GM19452 (cell line): ENCODE data around the gene CNOT10.
A peak's percentile ranks its signal among the peaks of the same experiment; 100 is the strongest.
"Not testable (repeated sequence)": the region's sequence is repeated elsewhere in the genome, so short reads cannot be mapped to it uniquely, and the experiment has no call there.

ENCODE experiments used
- ATAC-seq: cut with Tn5 transposase; IDR thresholded peaks from one replicate; pipeline ENCODE4 v1.9.1; 2021; ENCODE audit not compliant: unreplicated experiment

Gene CNOT10

GRCh38 chr3:32757618-32758374, 72.8 kb downstream of the CNOT10 start:
- no peak for ATAC-seq

- no peak for ATAC-seq
These were observed 73.4 kb downstream of the CNOT10 start for GRCh38 chr3:32758375-32758753.

- no peak for ATAC-seq
These were observed 74.4 kb downstream of the CNOT10 start for GRCh38 chr3:32759342-32759741.

- no peak for ATAC-seq
These were observed 79.5 kb downstream of the CNOT10 start for GRCh38 chr3:32764481-32764880.

- no peak for ATAC-seq
These were observed 93.4 kb downstream of the CNOT10 start for GRCh38 chr3:32778389-32778788.

- ATAC-seq: no peak
These were observed 95.2 kb downstream of the CNOT10 start for GRCh38 chr3:32780071-32780734.

- peak; percentile 24 for ATAC-seq
These were observed 95.8 kb downstream of the CNOT10 start for GRCh38 chr3:32780735-32781210.

GRCh38 chr3:32781211-32781968, 96.4 kb downstream of the CNOT10 start:
- peak; percentile 98 for ATAC-seq

- ATAC-seq: not testable (repeated sequence)
These were observed 96.9 kb downstream of the CNOT10 start for GRCh38 chr3:32781969-32782270.

- ATAC-seq: no peak
These were observed 97.4 kb downstream of the CNOT10 start for GRCh38 chr3:32782407-32782806.

GRCh38 chr3:32791833-32792232, 106.8 kb downstream of the CNOT10 start:
- no peak for ATAC-seq

- no peak for ATAC-seq
These were observed 109.7 kb downstream of the CNOT10 start for GRCh38 chr3:32794487-32795308.

GRCh38 chr3:32796384-32796950, 111.5 kb downstream of the CNOT10 start:
- ATAC-seq: not testable (repeated sequence)

- ATAC-seq: no peak
These were observed 112.8 kb downstream of the CNOT10 start for GRCh38 chr3:32797776-32798175.

- ATAC-seq: not testable (repeated sequence)
These were observed 116.5 kb downstream of the CNOT10 start for GRCh38 chr3:32801440-32801839.

GRCh38 chr3:32813180-32813579, 128.2 kb downstream of the CNOT10 start:
- ATAC-seq: peak; percentile 69

- ATAC-seq: no peak
These were observed 129.4 kb downstream of the CNOT10 start for GRCh38 chr3:32814361-32814760.

GRCh38 chr3:32815841-32816438, 131.0 kb downstream of the CNOT10 start:
- ATAC-seq: no peak

GRCh38 chr3:32816439-32817256, 131.7 kb downstream of the CNOT10 start:
- ATAC-seq: no peak

GRCh38 chr3:32817257-32817557, 132.2 kb downstream of the CNOT10 start:
- no peak for ATAC-seq
